Measurements from ENCODE around the gene HSF4. TPM values are rescaled to one million over a fixed set of nuclear protein-coding genes. Genes with fewer than 3 reads are reported as not detected.

Gene HSF4
- total RNA-seq, 4 donors from 2014 or later = 29.5 to 136 (median 76.6) TPM

DNA sequence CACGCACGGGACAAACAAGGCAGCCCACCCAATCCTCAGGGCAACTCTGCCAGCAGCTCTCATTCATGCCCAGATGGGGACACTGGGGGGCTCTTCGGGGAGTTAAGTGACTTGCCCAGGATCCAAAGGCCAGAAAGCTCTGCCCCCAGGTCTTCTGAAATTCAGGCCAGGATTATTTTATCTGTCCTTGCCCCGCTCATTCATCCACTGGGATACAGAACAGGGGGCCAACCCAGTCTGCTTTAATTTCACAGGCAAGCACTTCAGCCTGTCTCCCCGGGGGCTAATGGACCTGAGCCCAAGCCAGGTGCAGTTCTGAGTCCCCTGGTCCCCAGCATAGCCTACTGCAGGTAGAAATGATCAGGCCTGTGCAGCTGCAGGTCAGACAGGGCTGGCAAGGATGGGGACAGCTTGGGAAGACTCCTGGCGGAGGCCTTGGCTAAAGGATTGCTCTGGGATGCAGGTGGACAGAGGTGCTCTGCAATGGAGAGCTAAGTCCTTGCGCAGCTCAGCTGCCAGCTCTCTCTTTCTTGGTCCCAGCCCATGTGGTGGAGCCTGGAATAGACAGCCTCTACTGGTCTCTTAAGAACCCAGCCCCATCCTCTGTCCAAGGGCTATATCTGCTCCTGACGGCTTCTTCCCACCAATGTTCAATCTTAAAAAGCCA lies 13.0 kb upstream of the HSF4 start:
- peaks cover 0 to 7% (median 0%) of the 10 kb centered on the region in 4 donors for H3K36me3 ChIP-seq
- no peaks in the 10 kb centered on the region for H3K9me3 ChIP-seq
- WGBS, 2 donors (ENCODE audit: low coverage in 1 of 2) = 54% methylated on average over 8 of the region's 8 CpGs; no CpG with 5 or more reads in 1 of the 2 donors
- peak overlapping the region; percentile 80 to 92 (median 87) for H3K27ac ChIP-seq
- TF ChIP-seq, protein P1, sequence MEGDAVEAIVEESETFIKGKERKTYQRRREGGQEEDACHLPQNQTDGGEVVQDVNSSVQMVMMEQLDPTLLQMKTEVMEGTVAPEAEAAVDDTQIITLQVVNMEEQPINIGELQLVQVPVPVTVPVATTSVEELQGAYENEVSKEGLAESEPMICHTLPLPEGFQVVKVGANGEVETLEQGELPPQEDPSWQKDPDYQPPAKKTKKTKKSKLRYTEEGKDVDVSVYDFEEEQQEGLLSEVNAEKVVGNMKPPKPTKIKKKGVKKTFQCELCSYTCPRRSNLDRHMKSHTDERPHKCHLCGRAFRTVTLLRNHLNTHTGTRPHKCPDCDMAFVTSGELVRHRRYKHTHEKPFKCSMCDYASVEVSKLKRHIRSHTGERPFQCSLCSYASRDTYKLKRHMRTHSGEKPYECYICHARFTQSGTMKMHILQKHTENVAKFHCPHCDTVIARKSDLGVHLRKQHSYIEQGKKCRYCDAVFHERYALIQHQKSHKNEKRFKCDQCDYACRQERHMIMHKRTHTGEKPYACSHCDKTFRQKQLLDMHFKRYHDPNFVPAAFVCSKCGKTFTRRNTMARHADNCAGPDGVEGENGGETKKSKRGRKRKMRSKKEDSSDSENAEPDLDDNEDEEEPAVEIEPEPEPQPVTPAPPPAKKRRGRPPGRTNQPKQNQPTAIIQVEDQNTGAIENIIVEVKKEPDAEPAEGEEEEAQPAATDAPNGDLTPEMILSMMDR (IDR thresholded peaks at IDR 0.05) = no peak
- TF ChIP-seq POLR2AphosphoS5 (IDR thresholded peaks at IDR 0.05) (no peak), EP300 (IDR thresholded peaks at IDR 0.05; ENCODE audit: low read depth) (no peak), POLR2A (IDR thresholded peaks at IDR 0.05) (no peak)
- DNase-seq = no peak
- peaks cover 16% of the 10 kb centered on the region for H3K27me3 ChIP-seq
- peak overlapping the region in 1 of 4 donors; percentile 66 for H3K4me3 ChIP-seq
- in situ Hi-C loops (cut with MboI; ENCODE audit: low pct_ligation_motif_present in 1 of 4, low pct_unique_long_range_greater_than_20kb in 1 of 4, low sequenced_read_pairs in 3 of 4) (loop anchor here in 3 of 4 donors (10.0 to 25.0 kb wide), 3 partner anchors 137 to 189 kb away; partner anchors contain the start of genes CES3 (in 1 of the 3) and CES4A (in 1 of the 3)), intact Hi-C loops (cut with DNase I; ENCODE audit: low total_unique reads) (no loop called here)
- H3K4me1 ChIP-seq = peaks cover 11 to 34% (median 31%) of the 10 kb centered on the region in 4 donors

DNA sequence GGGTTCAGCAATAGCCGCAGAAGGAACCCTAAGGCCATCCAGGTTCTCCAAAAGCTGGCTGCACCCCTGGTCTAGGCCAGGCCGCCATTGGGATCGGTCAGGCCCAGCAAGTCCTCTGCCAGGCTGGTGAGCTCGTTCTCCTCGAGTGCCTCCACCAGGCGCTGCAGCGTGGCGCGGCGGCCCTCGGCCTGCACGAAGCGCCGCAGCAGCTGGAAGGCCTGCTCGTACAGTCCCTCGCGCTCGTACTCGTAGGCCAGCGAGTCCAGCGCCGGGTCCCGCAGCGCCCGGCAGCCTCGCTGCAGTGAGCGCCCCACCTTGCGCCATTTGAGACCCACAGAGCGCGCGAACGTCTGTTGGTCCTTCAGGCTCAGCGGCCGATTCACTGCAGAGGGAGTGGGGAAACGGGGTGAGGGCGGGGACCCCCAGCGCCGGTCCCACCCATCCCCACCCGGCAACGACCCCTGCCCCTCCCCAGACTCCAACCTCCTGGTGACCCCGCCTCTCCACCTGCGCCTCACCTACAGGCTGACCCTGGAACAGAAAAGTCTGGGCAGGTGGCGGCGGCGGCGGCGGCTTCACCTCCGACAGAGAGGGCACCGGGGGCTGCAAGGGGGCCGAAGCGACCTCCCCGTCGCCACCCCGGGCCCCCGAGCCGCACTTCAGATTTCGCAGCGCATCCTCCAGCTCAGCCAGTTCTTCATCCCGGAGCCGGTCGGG lies 9.8 kb upstream of the HSF4 start:
- Histone ChIP-seq H3K27me3 (peaks cover 13% of the 10 kb centered on the region), H3K4me3 (peak overlapping the region in 2 of 4 donors; percentile 12 to 30), H3K36me3 (no peaks in the 10 kb centered on the region), H3K4me1 (peaks cover 11 to 49% (median 45%) of the 10 kb centered on the region in 4 donors), H3K9me3 (no peaks in the 10 kb centered on the region), H3K27ac (no peak overlapping the region)
- TF ChIP-seq POLR2A (IDR thresholded peaks at IDR 0.05) (no peak), POLR2AphosphoS5 (IDR thresholded peaks at IDR 0.05) (no peak)
- DNase-seq = no peak
- intact Hi-C loops (cut with DNase I; ENCODE audit: low total_unique reads) = no loop called here
- WGBS, 2 donors (ENCODE audit: low coverage in 1 of 2) = 54% methylated on average over 42 of the region's 61 CpGs; no CpG with 5 or more reads in 1 of the 2 donors
- in situ Hi-C loops (cut with MboI; ENCODE audit: low pct_ligation_motif_present in 1 of 4, low pct_unique_long_range_greater_than_20kb in 1 of 4, low sequenced_read_pairs in 3 of 4) = loop anchor here in 3 of 4 donors (10.0 to 25.0 kb wide), 3 partner anchors 140 to 192 kb away; partner anchors contain the start of genes CES3 (in 1 of the 3) and CES4A (in 1 of the 3)

DNA sequence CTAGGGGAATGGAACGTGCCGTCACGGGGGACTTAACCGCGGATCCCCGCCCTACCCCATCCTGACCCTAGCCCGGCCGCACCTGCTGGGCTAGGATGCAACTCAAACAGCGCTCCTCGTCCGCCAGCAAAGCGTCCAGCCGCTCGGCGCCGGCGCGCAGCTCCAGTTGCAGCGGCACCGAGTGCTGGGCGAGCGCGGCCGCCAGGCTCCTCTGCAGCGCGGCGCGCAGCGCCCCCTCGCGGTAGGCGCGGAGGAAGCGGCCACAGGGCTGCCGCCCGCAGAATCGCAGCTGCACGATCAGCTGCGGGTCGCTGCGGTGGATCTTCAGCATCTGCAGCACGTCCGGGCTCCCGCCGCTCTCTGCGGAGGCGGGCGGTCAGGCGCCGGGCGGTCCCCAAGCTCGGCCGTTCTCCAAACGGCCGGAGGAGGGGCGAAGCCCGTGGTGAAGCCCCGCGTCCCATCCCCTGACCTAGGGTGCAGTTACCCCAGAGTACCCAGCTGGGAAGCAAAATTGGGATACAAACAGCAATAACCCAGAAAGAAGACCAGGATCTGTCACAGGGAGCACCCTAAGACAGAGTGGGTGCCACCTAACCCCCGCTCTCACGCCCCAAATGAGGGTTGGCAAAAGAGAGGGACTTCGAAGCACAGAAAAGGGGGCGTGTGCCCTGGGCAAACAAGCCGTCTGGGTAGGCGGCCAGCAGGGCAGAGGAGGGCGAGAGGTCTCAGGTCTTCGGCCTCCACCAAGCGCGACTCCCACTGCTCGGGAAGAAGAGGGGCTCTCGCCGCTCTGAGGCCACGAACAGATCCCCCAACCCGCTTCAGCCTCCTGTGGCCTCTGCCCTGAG lies 9.0 kb upstream of the HSF4 start:
- TF ChIP-seq EP300 (IDR thresholded peaks at IDR 0.05; ENCODE audit: low read depth) (no peak), POLR2A (IDR thresholded peaks at IDR 0.05) (no peak), POLR2AphosphoS5 (IDR thresholded peaks at IDR 0.05) (peak in 1 of 3 donors; percentile 26)
- TF ChIP-seq, protein P1 (IDR thresholded peaks at IDR 0.05) = peak; percentile 56 to 98 (median 96)
- peak overlapping the region in 2 of 4 donors; percentile 12 to 30 for H3K4me3 ChIP-seq
- intact Hi-C loops (cut with DNase I; ENCODE audit: low total_unique reads) (loop anchor here (2.0 kb wide), 1 partner anchor 177 kb away; no protein-coding TSS in a partner anchor), in situ Hi-C loops (cut with MboI; ENCODE audit: low pct_ligation_motif_present in 1 of 4, low pct_unique_long_range_greater_than_20kb in 1 of 4, low sequenced_read_pairs in 3 of 4) (loop anchor here in 3 of 4 donors (10.0 to 25.0 kb wide), 3 partner anchors 141 to 193 kb away; partner anchors contain the start of genes CES3 (in 1 of the 3) and CES4A (in 1 of the 3))
- no peaks in the 10 kb centered on the region for H3K36me3 ChIP-seq
- peaks cover 11 to 49% (median 38%) of the 10 kb centered on the region in 4 donors for H3K4me1 ChIP-seq
- WGBS, 2 donors (ENCODE audit: low coverage in 1 of 2) = 23 to 43% methylated on average over 4 to 40 of the region's 74 CpGs
- peaks cover 5% of the 10 kb centered on the region for H3K27me3 ChIP-seq
- H3K27ac ChIP-seq = no peak overlapping the region
- peak; percentile 80 for DNase-seq
- H3K9me3 ChIP-seq = no peaks in the 10 kb centered on the region

DNA sequence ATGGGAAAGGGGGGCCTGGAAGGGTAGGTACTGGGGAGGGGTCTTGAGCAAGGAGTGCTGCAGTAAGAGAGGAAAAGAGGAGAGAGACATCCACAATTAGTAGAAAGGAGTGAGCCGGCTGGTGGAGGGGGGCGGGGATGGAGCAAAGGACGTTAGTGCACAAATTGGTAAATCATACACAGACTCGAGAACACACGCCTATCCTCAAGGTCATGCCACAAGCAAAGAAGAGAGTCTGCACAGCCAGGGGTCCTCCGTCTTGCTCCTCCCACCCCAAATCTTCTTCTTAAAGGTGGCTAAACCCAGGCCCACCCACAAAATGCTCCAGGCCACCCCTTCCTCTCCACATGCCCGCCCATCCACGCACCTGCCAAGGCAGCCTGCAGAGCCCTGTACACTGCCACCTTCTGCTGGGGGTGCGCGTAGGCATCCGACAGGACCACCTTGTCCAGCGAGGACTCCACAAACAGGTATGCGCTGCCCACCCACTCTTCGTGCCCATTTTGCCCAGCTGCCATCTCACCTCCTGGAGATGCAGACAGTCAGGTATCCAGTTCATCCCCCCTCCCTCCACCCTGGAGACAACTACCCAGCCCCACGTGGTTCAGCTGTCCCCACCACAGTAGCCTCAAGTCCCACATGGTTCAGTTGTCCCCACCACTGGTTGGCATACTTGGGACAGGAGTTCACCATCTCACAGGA lies 8.3 kb upstream of the HSF4 start:
- in situ Hi-C loops (cut with MboI; ENCODE audit: low pct_ligation_motif_present in 1 of 4, low pct_unique_long_range_greater_than_20kb in 1 of 4, low sequenced_read_pairs in 3 of 4) (loop anchor here in 3 of 4 donors (10.0 to 25.0 kb wide), 3 partner anchors 141 to 194 kb away; partner anchors contain the start of genes CES3 (in 1 of the 3) and CES4A (in 1 of the 3)), intact Hi-C loops (cut with DNase I; ENCODE audit: low total_unique reads) (loop anchor here (2.0 kb wide), 1 partner anchor 177 kb away; no protein-coding TSS in a partner anchor)
- Histone ChIP-seq H3K27me3 (no peaks in the 10 kb centered on the region), H3K27ac (no peak overlapping the region), H3K9me3 (no peaks in the 10 kb centered on the region), H3K36me3 (no peaks in the 10 kb centered on the region), H3K4me1 (peaks cover 11 to 48% (median 38%) of the 10 kb centered on the region in 4 donors), H3K4me3 (no peak overlapping the region)
- no peak for DNase-seq
- WGBS, 2 donors (ENCODE audit: low coverage in 1 of 2) = 0 to 56% methylated on average over 1 to 15 of the region's 15 CpGs
- TF ChIP-seq, protein P1 (IDR thresholded peaks at IDR 0.05) = no peak
- no peak for TF ChIP-seq POLR2AphosphoS5 (IDR thresholded peaks at IDR 0.05)
- TF ChIP-seq EP300 (IDR thresholded peaks at IDR 0.05; ENCODE audit: low read depth) = no peak
- no peak for TF ChIP-seq POLR2A (IDR thresholded peaks at IDR 0.05)

Measured in transverse colon (tissue), 4 donors.